AG04450 (cell line): Measurements from ENCODE around the gene CCNJL. TPM values are rescaled to one million over a fixed set of nuclear protein-coding genes. Genes with fewer than 3 reads are reported as not detected.

Experiments
- CTCF ChIA-PET: fragments of 300-600, 350-600 bp; formaldehyde crosslinking; extraction: SDS; loops from one replicate; lab custom pipeline; 2022; ENCODE audit warnings: antibody characterized with exemption, inconsistent platforms; lab: Charles Lee
- POLR2A ChIA-PET: fragments of 350-600 bp; formaldehyde crosslinking; extraction: SDS; loops from one replicate; lab custom pipeline; 2021; ENCODE audit warnings: antibody characterized with exemption, inconsistent platforms; lab: Yijun Ruan, JAX
- DNase-seq: peaks from one replicate; pipeline ENCODE4 v3.0.0-alpha.2; 2011; ENCODE audit warnings: low read depth, low spot score
- H3K27ac ChIP-seq: one replicate; pipeline ENCODE4 v1.5.1; 2012; ENCODE audit warnings: low read depth, low read length, control low read depth
- H3K27me3 ChIP-seq: one replicate; pipeline ENCODE4 v1.6.0; 2012; ENCODE audit warnings: low read length; ENCODE audit not compliant: control insufficient read depth, insufficient read depth
- H3K4me3 ChIP-seq: 2 replicates; pipeline ENCODE4 v1.5.1; 2011; ENCODE audit warnings: mild to moderate bottlenecking, low read depth, low read length, control low read depth
- H3K9me3 ChIP-seq: 2 replicates; pipeline ENCODE4 v1.5.1; 2012; ENCODE audit warnings: low read length; ENCODE audit not compliant: control insufficient read depth, insufficient read depth
- polyA plus RNA-seq: library from polyadenylated mRNA; depleted of rRNA; stranded (reverse); fragments of >200 nt; gene quantifications from 2 replicates; pipeline ENCODE4 v1.2.3, GENCODE V29; 2011
- TF ChIP-seq, protein P1 (sequence below): IDR thresholded peaks from 2 replicates; pipeline ENCODE4 v1.5.1; 2011; ENCODE audit warnings: low read depth, low read length, control low read depth, inconsistent platforms

CCNJL gene
- polyA plus RNA-seq, 1 experiment: 3.8 TPM

- H3K4me3 ChIP-seq: no peak overlapping the region
- no peaks in the 10 kb centered on the region for H3K9me3 ChIP-seq
- DNase-seq: no peak
- ChIA-PET CTCF (no interaction called here), POLR2A (no interaction called here)
- TF ChIP-seq, protein P1, sequence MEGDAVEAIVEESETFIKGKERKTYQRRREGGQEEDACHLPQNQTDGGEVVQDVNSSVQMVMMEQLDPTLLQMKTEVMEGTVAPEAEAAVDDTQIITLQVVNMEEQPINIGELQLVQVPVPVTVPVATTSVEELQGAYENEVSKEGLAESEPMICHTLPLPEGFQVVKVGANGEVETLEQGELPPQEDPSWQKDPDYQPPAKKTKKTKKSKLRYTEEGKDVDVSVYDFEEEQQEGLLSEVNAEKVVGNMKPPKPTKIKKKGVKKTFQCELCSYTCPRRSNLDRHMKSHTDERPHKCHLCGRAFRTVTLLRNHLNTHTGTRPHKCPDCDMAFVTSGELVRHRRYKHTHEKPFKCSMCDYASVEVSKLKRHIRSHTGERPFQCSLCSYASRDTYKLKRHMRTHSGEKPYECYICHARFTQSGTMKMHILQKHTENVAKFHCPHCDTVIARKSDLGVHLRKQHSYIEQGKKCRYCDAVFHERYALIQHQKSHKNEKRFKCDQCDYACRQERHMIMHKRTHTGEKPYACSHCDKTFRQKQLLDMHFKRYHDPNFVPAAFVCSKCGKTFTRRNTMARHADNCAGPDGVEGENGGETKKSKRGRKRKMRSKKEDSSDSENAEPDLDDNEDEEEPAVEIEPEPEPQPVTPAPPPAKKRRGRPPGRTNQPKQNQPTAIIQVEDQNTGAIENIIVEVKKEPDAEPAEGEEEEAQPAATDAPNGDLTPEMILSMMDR: no peak
- H3K27ac ChIP-seq: no peak overlapping the region
- no peaks in the 10 kb centered on the region for H3K27me3 ChIP-seq
Measured at GRCh38 chr5:160303690-160304089, 8.7 kb downstream of the CCNJL start.

DNA sequence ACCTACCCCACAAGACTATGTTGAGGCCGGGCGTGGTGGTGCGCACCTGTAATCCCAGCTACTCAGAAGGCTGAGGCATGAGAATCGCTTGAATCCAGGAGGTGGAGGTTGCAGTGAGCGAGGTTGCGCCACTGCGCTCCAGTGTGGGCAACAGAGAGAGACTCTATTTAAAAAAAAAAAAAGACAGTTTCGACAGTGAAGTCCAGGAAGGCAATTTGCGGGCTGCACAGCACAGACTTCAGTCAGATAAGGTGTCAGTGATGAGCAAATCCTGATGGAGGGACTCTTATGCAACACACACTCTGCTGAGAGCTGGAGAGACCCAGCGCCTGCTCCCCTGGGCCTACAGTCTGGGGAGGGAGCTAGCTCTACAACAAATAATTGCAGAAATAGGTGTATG is 14.2 kb downstream of the CCNJL start:
- no peak overlapping the region for H3K27ac ChIP-seq
- no peaks in the 10 kb centered on the region for H3K9me3 ChIP-seq
- ChIA-PET POLR2A (no interaction called here), CTCF (no interaction called here)
- H3K4me3 ChIP-seq: no peak overlapping the region
- TF ChIP-seq, protein P1: no peak
- H3K27me3 ChIP-seq: no peaks in the 10 kb centered on the region
- no peak for DNase-seq

DNA sequence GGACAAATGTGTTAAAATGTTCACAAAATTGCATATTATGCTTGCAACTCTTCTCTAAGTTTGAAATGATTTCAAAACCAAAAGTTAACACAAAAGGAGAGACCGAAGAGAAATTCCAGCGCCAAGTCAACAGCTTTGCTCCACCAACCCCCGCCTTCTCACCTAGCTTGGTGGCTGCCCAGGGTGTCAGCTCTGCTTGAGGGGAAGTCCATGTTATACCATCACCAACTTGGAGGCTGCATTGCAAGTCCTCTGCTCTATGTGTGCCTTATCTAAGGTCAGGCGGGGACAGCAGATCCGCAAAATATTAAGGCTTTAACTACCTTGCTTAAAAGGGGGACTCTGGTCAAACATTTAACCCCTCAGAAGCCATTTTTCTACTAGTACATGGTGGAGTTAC is 14.6 kb downstream of the CCNJL start:
- TF ChIP-seq, protein P1: no peak
- CTCF ChIA-PET: interaction anchor here (1.6 kb wide), 1 partner anchor 11 kb away, joined by 3 read pairs; no protein-coding TSS in a partner anchor
- no peaks in the 10 kb centered on the region for H3K27me3 ChIP-seq
- DNase-seq: no peak
- H3K9me3 ChIP-seq: no peaks in the 10 kb centered on the region
- no peak overlapping the region for H3K27ac ChIP-seq
- POLR2A ChIA-PET: no interaction called here
- H3K4me3 ChIP-seq: no peak overlapping the region

DNA sequence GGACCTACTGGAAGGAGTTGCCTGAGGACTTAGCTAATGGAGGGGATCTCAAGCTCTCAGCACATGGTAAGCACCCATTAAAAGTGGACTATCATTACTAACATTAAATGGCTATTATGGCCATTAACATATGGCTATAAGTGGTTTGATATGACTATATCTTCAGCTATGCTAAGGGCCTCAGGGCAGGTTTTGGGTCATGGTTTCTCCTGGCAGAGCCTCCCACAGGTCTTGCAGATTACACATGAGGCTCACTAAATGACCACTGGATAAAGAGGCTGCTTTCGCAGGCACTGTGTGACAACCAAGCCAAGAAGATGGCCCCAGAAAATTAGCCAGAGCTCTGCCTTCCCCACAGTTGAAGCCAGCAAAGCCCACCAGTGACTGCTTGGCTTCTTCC is 15.4 kb downstream of the CCNJL start:
- Histone ChIP-seq H3K4me3 (no peak overlapping the region), H3K9me3 (no peaks in the 10 kb centered on the region), H3K27me3 (no peaks in the 10 kb centered on the region), H3K27ac (no peak overlapping the region)
- DNase-seq: no peak
- POLR2A ChIA-PET: no interaction called here
- CTCF ChIA-PET: interaction anchor here (0.5 to 1.6 kb wide), 3 partner anchors 9 to 276 kb away, joined by 3 to 4 read pairs (median 3); no protein-coding TSS in a partner anchor
- TF ChIP-seq, protein P1: no peak

DNA sequence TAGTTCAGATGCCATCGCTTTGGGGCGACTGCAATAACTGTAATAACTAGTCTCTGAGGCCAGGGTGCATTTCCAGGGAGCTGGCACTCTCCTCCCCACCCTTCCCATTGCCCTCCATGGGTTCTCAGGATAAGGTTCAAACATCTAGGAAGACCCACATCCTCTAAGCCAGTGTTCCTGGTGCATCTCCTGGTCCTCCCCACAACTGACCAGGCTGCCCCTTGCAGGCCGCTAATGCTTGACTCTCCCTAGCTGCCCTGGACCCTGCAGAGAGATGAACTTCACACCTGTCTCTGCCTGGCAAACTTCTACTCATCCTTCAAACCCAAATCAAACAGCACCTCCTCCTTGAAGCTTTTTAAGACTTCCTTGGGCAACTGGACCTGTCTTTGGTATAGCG is 15.9 kb downstream of the CCNJL start:
- no peak for DNase-seq
- CTCF ChIA-PET: interaction anchor here (1.1 to 1.6 kb wide), 2 partner anchors 13 to 275 kb away, joined by 3 read pairs; no protein-coding TSS in a partner anchor
- Histone ChIP-seq H3K27me3 (no peaks in the 10 kb centered on the region), H3K9me3 (no peaks in the 10 kb centered on the region), H3K4me3 (no peak overlapping the region), H3K27ac (no peak overlapping the region)
- TF ChIP-seq, protein P1: no peak
- POLR2A ChIA-PET: interaction anchor here (0.6 kb wide), 1 partner anchor 108 kb away, joined by 4 read pairs; no protein-coding TSS in a partner anchor
